B cell (primary cell): ENCODE data around the gene ECE1.

ENCODE experiments used
- EZH2 ChIP-seq: IDR thresholded peaks from 2 replicates; pipeline ENCODE4 v1.6.1; 2012; ENCODE audit warnings: borderline replicate concordance, low read depth, mild to moderate bottlenecking, moderate library complexity, low read length; ENCODE audit not compliant: insufficient read depth, poor library complexity, severe bottlenecking
- TF ChIP-seq, protein P1 (sequence below): fragments of 200-600 bp; IDR thresholded peaks from one replicate; pipeline ENCODE4 v1.8.0; 2022; ENCODE audit warnings: antibody characterized with exemption, mild to moderate bottlenecking

DNA sequence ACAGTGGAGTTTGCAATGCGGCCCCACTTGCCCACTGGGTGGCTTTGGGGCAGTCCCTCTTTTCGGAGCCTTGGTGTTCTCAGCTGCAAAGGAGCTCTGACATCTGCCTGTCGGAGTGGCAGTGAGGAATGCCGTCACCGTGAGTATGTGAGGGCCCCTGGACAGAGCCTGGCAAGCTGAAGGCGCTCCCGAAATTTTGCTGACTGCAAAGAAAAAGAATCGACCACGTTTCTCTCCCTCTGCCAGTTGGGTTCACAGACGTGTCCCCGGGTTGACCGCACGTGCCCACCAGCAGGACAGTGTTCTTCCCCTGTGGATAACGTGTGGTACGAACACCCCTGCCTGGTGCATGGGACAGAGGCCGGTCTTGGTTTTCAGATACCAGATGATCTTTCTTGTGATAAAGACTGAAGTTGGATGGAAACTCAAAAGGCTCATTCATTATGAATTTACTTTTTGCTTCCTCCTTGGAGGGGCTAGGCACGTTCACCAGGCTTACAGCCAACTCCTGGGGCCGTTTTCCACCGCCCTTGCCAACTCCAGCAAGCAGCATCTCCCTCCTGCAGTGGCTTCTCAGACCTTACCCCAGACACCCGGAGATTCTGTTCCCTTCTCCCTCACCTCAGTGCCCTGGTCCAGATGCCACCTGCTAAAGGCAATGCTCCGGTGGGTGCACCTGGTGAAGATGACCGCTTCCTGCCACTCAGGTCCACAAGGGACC lies 29.7 kb downstream of the ECE1 start:
- TF ChIP-seq, protein P1, sequence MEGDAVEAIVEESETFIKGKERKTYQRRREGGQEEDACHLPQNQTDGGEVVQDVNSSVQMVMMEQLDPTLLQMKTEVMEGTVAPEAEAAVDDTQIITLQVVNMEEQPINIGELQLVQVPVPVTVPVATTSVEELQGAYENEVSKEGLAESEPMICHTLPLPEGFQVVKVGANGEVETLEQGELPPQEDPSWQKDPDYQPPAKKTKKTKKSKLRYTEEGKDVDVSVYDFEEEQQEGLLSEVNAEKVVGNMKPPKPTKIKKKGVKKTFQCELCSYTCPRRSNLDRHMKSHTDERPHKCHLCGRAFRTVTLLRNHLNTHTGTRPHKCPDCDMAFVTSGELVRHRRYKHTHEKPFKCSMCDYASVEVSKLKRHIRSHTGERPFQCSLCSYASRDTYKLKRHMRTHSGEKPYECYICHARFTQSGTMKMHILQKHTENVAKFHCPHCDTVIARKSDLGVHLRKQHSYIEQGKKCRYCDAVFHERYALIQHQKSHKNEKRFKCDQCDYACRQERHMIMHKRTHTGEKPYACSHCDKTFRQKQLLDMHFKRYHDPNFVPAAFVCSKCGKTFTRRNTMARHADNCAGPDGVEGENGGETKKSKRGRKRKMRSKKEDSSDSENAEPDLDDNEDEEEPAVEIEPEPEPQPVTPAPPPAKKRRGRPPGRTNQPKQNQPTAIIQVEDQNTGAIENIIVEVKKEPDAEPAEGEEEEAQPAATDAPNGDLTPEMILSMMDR: no peak
- TF ChIP-seq EZH2: no peak
